Heart left ventricle (tissue), 16 donors: ENCODE data around the gene BCL2. TPM values are rescaled to one million over a fixed set of nuclear protein-coding genes. Genes with fewer than 3 reads are reported as not detected.

Experiments
- ATAC-seq, 4 donors: fragments of 200-7000 bp; cut with Tn5 transposase; one replicate each; pipeline ENCODE4 v1.9.1; 2020 to 2022; ENCODE audit warnings: moderate library complexity in 4 of 4, mild to moderate bottlenecking in 3 of 4, moderate number of reproducible peaks in 1 of 4
- DNase-seq, 5 donors: peaks; one replicate each; pipeline ENCODE4 v3.0.0-alpha.2; 2020
- H3K27ac ChIP-seq, 12 donors: fragments of 200-600 bp; sonication (generic) in 4 of 12; one replicate each; pipeline versions ENCODE4 v1.5.0 to v1.8.0; 2016 to 2022; ENCODE audit warnings: mild to moderate bottlenecking in 2 of 12
- H3K27me3 ChIP-seq, 9 donors: fragments of 200-600 bp; sonication (generic) in 2 of 9; one replicate each; pipeline versions ENCODE4 v1.5.1 to v1.8.0; 2016 to 2022; ENCODE audit warnings: mild to moderate bottlenecking in 3 of 9
- H3K36me3 ChIP-seq, 9 donors: fragments of 200-600 bp; sonication (generic) in 2 of 9; one replicate each; pipeline versions ENCODE4 v1.5.0 to v1.8.0; 2018 to 2022; ENCODE audit warnings: mild to moderate bottlenecking in 2 of 9
- H3K4me1 ChIP-seq, 12 donors: fragments of 200-600 bp; sonication (generic) in 4 of 12; one replicate each; pipeline versions ENCODE4 v1.5.0 to v1.8.0; 2016 to 2022; ENCODE audit warnings: mild to moderate bottlenecking in 3 of 12
- H3K4me3 ChIP-seq, 12 donors: fragments of 200-600 bp; sonication (generic) in 4 of 12; one replicate each; pipeline versions ENCODE4 v1.5.0 to v1.8.0; 2017 to 2022; ENCODE audit warnings: mild to moderate bottlenecking in 9 of 12, moderate library complexity in 4 of 12
- H3K9me3 ChIP-seq, 12 donors: fragments of 200-600 bp; sonication (generic) in 4 of 12; one replicate each; pipeline versions ENCODE4 v1.5.0 to v1.8.0; 2016 to 2022; ENCODE audit warnings: mild to moderate bottlenecking in 1 of 12
- POLR2A ChIP-seq, 2 donors: fragments of 450-650 bp; IDR thresholded peaks; one replicate each; pipeline ENCODE4 v1.6.1; 2017; ENCODE audit warnings: antibody characterized with exemption in 2 of 2, mild to moderate bottlenecking in 2 of 2, moderate library complexity in 2 of 2
- WGBS, 4 donors: extraction: QIAGEN DNeasy Blood & Tissue Kit in 2 of 4; methylation state at CpG; one replicate each; pipeline versions ENCODE4 v1.1.5 to v1.1.7; 2013 to 2018; 5-methylcytosine and 5-hydroxymethylcytosine counted together
- intact Hi-C, 10 donors: fragments of 100-400 bp; cut with DNase I; formaldehyde crosslinking; loops; one replicate each; pipeline versions ENCODE4 v1.11.1 to v1.14.2; 2022
- polyA plus RNA-seq, 2 donors: library from polyadenylated mRNA; stranded (reverse); fragments of 200-250 nt; gene quantifications; one replicate each; pipeline ENCODE4 v1.2.3, GENCODE V29; 2013
- total RNA-seq, 9 donors: library from RNA; depleted of rRNA in 2 of 9; stranded (reverse); fragments of >200 nt in 2 of 9; fragmentation: NEBNext Ultra II Directional in 3 of 9; extraction: Animal tissue kit (Norgen Biotek cat#: 25700) in 3 of 9; gene quantifications; one replicate each; pipeline versions ENCODE4 v1.1.0 to v1.2.4, GENCODE V29; 2016 to 2023
- TF ChIP-seq, protein P1 (sequence below), 12 donors: fragments of 200-600 bp; sonication (generic) in 4 of 12; IDR thresholded peaks; one replicate each; pipeline versions ENCODE4 v1.5.0 to v1.8.0; 2018 to 2022; ENCODE audit warnings: antibody characterized with exemption in 12 of 12, mild to moderate bottlenecking in 5 of 12
- donor health status: ischemic (EF 13 %, LVEDD 7.1; RV severe dilation, severe dysfunction).
- donor health status: healthy with polysubstance abuse.
- donor health status: DM: no; HTN: yes; CAD: no.
- donor health status: DM: no; HTN: no; CAD: no.
- donor health status: ischemic (EF 25% LVEDD 6.9; RV normal size, moderate dysfunction).
- donor health status: ischemic (EF 25% LVEDD 5.7; RV mildly dilated, moderate dysfunction).
- donor health status: healthy.
- donor health status: DM: yes; HTN: yes; CAD: no.
- donor health status: ischemic (EF 35%, LVEDD 5.7; RV mildly dilated, moderate dysfunction).
- donor health status: nonischemic (EF 11% LVEDD 7.7; RV severe dilation, severe dysfunction).
- donor health status: DM: yes; HTN: yes; CAD: no.
- donor health status: PGD.
- donor health status: ischemic (EF 29% LVEDD 5.4; RV normal size, mild dysfunction).
- donor health status: nonischemic (EF 23%, LVEDD 6.1; RV moderate dilation, normal function).

BCL2 gene
- total and polyA plus RNA-seq, 11 donors, result 2.9 to 24.2 (median 8.9) TPM

GRCh38 chr18:63160172-63160995 lies 159.2 kb downstream of the BCL2 start:
- 81 to 87% (median 87%) methylated on average over 12 to 13 of the region's 13 CpGs for WGBS, 4 donors
- Histone ChIP-seq H3K36me3 (no peaks in the 10 kb centered on the region), H3K4me3 (no peak overlapping the region), H3K27me3 (no peaks in the 10 kb centered on the region), H3K27ac (peak overlapping the region in 7 of 12 donors; percentile 20 to 83 (median 69)), H3K4me1 (peaks cover 0 to 65% (median 27%) of the 10 kb centered on the region in 12 donors), H3K9me3 (no peaks in the 10 kb centered on the region)
- ATAC-seq (no peak), DNase-seq (no peak)
- TF ChIP-seq POLR2A (IDR thresholded peaks at IDR 0.05), result no peak
- TF ChIP-seq, protein P1, sequence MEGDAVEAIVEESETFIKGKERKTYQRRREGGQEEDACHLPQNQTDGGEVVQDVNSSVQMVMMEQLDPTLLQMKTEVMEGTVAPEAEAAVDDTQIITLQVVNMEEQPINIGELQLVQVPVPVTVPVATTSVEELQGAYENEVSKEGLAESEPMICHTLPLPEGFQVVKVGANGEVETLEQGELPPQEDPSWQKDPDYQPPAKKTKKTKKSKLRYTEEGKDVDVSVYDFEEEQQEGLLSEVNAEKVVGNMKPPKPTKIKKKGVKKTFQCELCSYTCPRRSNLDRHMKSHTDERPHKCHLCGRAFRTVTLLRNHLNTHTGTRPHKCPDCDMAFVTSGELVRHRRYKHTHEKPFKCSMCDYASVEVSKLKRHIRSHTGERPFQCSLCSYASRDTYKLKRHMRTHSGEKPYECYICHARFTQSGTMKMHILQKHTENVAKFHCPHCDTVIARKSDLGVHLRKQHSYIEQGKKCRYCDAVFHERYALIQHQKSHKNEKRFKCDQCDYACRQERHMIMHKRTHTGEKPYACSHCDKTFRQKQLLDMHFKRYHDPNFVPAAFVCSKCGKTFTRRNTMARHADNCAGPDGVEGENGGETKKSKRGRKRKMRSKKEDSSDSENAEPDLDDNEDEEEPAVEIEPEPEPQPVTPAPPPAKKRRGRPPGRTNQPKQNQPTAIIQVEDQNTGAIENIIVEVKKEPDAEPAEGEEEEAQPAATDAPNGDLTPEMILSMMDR (IDR thresholded peaks at IDR 0.05), result no peak
- intact Hi-C loops, result loop anchor here in 1 of 10 donors (10.0 kb wide), 1 partner anchor 54 kb away; no protein-coding TSS in a partner anchor

GRCh38 chr18:63159590-63159989 lies 160.0 kb downstream of the BCL2 start:
- DNase-seq (no peak), ATAC-seq (no peak)
- no peaks in the 10 kb centered on the region for H3K9me3 ChIP-seq
- no peaks in the 10 kb centered on the region for H3K36me3 ChIP-seq
- peak overlapping the region in 1 of 12 donors; percentile 83 for H3K27ac ChIP-seq
- no peak overlapping the region for H3K4me3 ChIP-seq
- H3K4me1 ChIP-seq, result peaks cover 0 to 73% (median 28%) of the 10 kb centered on the region in 12 donors
- 83 to 95% (median 93%) methylated on average over 9 of the region's 9 CpGs for WGBS, 4 donors
- intact Hi-C loops, result loop anchor here in 3 of 10 donors (10.0 kb wide), 2 partner anchors 135 to 155 kb away; partner anchors contain the start of gene BCL2 (in 1 of the 3)
- TF ChIP-seq, protein P1 (IDR thresholded peaks at IDR 0.05), result no peak
- TF ChIP-seq POLR2A (IDR thresholded peaks at IDR 0.05), result no peak
- no peaks in the 10 kb centered on the region for H3K27me3 ChIP-seq

- H3K27ac ChIP-seq, result peak overlapping the region in 1 of 12 donors; percentile 83
- H3K9me3 ChIP-seq, result no peaks in the 10 kb centered on the region
- peaks cover 0 to 75% (median 28%) of the 10 kb centered on the region in 12 donors for H3K4me1 ChIP-seq
- no peaks in the 10 kb centered on the region for H3K36me3 ChIP-seq
- TF ChIP-seq POLR2A (IDR thresholded peaks at IDR 0.05), result no peak
- TF ChIP-seq, protein P1 (IDR thresholded peaks at IDR 0.05), result no peak
- no peak for ATAC-seq
- DNase-seq, result no peak
- intact Hi-C loops, result loop anchor here in 3 of 10 donors (10.0 kb wide), 2 partner anchors 134 to 156 kb away; partner anchors contain the start of gene BCL2 (in 1 of the 3)
- no peak overlapping the region for H3K4me3 ChIP-seq
- WGBS, 4 donors, result 92 to 95% (median 94%) methylated on average over 6 of the region's 6 CpGs
- H3K27me3 ChIP-seq, result no peaks in the 10 kb centered on the region
Measured at GRCh38 chr18:63158676-63159291, 160.8 kb downstream of the BCL2 start.
